GM18861 (cell line): ENCODE measurements around the gene GAS7.

ENCODE experiments used
- ATAC-seq: cut with Tn5 transposase; IDR thresholded peaks from one replicate; pipeline ENCODE4 v1.9.1; 2021; ENCODE audit not compliant: unreplicated experiment

Gene GAS7

DNA sequence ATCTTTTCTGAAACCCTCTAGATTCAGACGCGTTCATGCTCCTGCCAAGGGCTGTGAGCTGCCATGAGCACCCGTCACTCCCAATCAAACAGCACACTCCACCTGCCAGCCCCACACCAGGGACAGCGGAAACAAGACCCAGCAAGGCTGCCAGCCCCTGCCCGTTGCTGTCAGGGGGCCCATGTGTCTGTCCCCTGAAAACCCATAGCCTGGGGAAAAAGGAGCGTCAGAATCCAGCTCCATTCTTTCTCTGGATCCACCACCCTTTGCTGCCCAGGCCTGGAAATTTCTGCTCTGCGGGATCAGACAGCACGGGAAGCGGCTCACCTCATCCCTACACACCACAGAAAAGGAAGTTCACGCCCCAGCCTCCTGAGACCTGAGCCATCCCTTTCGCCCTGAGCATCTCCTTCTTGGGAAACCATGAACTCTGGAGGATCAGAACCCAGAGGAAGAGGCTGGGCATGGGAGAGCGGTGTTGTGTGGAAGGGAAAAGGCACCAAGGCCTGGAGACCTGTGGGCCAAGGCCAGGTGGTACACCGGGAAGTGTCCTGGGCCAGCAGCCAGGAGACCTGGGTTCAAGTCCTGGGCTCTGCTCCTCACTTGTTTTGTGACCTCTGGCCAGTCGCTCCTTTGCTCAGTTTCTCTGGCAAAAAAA is 241.8 kb downstream of the GAS7 start:
- no peak for ATAC-seq

GRCh38 chr17:9953492-9953891 is 244.9 kb downstream of the GAS7 start:
- no peak for ATAC-seq

- no peak for ATAC-seq
Measured at GRCh38 chr17:9951803-9952202, 246.6 kb downstream of the GAS7 start.

GRCh38 chr17:9948928-9949327 is 249.5 kb downstream of the GAS7 start:
- ATAC-seq = no peak

DNA sequence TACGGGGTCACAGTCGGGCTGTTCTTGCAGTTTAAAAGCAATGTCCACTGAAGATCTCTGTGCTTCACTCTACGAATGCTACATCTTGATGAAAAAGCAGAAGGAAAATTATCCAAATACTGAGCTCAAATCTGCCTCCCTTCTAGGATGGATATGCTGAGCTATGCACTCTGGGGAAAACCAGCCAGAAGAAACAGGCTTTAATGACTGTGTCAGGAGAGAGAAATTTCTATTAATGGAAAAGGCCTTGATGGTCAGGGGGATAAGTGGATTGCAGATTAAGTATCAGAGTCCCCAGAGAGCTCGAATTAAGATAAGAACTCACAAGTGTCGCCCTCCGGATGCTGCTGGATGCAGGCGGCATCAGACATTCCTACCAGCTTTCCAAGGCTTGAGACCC is 253.7 kb downstream of the GAS7 start:
- no peak for ATAC-seq

DNA sequence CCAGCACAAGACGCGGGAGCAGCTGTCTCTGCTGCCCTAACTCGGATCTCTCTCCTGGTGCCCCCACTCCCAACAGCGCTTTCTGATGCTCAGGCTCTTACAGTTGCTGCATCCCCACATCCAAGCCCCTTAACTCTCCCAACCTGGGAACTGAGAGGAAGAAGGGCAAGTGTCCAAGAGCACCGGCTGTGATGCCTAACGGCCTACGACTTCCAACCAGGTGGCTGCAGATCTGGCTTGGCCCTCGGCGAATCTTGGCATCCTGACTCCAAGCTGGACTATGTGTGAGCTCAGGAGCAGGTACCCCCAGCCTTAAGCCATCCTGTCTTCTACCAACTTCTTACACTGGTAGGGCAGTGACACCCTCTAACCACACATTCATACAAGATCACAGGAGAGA is 255.1 kb downstream of the GAS7 start:
- no peak for ATAC-seq

DNA sequence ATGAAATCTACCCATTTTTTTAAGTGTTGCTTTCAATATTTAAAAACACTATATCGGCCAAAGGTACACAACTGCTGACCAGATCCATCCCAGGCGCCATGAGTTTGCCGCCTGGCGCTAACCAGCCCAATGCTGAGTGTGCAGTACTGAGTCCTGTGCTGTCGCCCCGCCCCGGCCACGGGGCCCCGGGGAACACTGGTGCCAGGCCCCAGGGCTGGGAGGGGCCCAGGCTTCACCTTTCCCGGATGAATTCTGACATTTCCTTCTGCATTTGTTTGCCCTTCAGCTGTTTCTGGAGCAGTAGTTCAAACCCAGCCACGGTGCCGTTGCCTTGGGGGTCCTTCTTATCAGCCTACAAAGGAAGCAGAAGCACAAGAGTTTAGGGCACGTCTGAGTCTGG is 255.5 kb downstream of the GAS7 start:
- ATAC-seq = no peak

- ATAC-seq = no peak
Measured at GRCh38 chr17:9941305-9941704, 257.1 kb downstream of the GAS7 start.

- no peak for ATAC-seq
Measured at GRCh38 chr17:9940841-9941240, 257.6 kb downstream of the GAS7 start.

- no peak for ATAC-seq
Measured at GRCh38 chr17:9938764-9939163, 259.6 kb downstream of the GAS7 start.

DNA sequence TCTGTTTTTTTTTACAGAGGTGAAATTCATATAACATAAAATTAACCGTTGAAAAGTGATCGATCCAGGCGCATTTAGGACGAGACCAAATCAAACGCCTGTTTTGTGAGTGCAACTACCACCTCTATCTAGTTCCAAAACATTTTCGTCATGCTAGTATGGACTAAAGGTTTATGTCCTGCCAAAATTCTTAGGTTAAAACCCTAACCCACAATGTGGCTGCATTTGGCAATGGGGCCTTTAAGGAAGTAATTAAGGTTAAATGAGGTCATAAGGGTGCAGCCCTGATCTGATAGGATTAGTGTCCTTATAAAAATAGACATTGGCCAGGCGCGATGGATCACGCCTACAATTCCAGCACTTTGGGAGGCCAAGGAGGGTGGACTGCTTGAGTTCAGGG is 260.5 kb downstream of the GAS7 start:
- ATAC-seq = no peak

GRCh38 chr17:9937241-9937761 is 261.1 kb downstream of the GAS7 start:
- no peak for ATAC-seq

DNA sequence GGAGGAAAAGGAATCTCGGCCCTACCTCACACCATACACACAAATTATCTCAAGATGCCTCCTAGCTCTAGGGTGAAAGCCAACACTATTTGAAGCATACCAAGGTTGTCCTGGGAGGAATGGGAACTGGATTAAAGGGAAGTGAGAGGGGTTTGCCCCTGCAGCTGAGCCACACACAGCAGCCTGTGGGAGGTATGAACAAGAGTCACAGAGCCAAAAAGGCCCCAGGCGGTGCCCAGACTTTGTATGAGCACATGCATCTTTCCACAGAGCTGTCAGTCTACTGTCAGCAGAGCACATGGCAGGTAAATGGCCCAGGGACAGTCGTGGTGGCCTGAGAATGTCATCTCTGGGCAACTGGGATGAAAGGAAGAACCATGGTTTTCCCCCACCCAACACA is 262.3 kb downstream of the GAS7 start:
- ATAC-seq = no peak

- ATAC-seq = no peak
Measured at GRCh38 chr17:9935408-9935807, 263.0 kb downstream of the GAS7 start.

DNA sequence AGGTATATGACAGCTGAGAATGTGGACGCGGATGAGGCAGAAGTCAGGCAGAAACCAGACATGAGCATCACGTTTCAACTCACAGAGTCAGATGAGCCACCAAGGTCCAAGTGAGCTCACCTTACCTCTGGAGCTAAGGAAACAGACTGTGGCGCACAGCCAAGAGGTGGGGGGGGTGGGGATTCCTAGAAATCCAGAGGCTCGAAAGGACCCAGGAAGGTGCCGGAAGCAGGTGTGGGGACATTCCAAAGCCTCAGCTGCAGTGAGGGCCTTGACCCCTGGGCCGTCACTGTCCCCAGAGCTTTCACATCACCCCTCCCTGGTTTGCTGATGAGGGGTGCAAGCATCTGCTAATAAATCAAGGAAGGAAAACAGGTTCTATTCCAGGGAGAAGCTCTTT is 264.1 kb downstream of the GAS7 start:
- no peak for ATAC-seq

DNA sequence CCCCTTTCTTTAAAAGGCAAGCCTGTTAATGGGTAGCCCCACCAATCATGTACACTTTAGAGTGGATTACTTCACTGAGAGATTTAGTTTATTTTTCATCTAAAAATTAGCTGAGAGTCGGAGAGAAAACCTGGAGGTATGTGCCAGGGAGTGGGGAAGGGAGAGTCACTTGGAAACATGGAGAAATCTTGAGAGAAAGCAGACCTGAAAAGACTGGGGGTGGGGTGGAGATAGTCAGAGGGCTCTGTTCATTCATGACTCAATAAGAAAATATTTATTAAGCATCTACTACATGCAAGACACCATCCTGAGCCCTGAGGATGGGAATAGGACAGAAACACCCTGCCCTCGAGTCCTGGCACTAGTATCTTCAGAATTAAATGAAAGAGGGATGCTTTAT is 265.9 kb downstream of the GAS7 start:
- ATAC-seq = no peak

- ATAC-seq = no peak
Measured at GRCh38 chr17:9931144-9931741, 267.2 kb downstream of the GAS7 start.

- no peak for ATAC-seq
Measured at GRCh38 chr17:9929871-9930270, 268.5 kb downstream of the GAS7 start.

- ATAC-seq = no peak
Measured at GRCh38 chr17:9928601-9929333, 269.6 kb downstream of the GAS7 start.

- no peak for ATAC-seq
Measured at GRCh38 chr17:9926150-9926804, 272.1 kb downstream of the GAS7 start.

DNA sequence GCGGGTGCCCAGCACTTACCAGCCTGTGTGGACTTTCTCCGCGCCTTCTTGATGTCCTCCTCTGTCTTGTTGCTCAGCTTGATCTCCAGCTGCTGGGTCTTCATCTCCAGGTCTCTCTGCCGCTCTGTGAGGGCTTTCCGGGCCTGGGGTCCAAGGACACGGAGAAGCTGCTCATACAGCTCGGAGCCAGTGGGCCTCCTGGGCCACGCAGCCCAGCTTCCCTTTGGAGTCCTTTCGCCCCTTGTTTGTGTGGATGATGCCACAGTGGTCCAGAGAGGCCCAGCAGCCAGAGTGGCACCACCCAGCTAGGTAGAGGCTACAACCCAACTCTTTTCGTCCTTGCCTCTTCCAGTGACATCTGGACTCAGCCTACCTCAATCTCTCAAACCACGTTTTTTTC is 272.9 kb downstream of the GAS7 start:
- no peak for ATAC-seq

- peak; percentile 67 for ATAC-seq
Measured at GRCh38 chr17:9924735-9925191, 273.6 kb downstream of the GAS7 start.
